NCI-H748 (cell line): ENCODE data around the gene ADARB2.
A peak's percentile ranks its signal among the peaks of the same experiment; 100 is the strongest.

Source experiments
- DNase-seq: peaks from one replicate; lab custom pipeline; 2025; ENCODE audit not compliant: unreplicated experiment; lab: John Stamatoyannopoulos, UW

The ADARB2 gene

DNA sequence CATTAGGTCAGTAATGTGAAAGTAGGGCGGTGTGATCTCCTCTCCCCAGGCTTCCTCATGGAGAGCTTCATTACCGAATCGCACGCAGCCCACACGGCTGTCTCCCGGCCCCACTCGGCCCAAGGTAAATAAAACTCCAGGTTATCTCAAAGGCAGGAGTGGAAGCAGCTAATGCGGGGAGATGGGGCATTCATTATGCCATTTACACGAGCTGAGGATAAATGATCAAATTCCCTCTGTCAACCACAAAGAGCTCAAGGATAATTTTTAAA lies 93.5 kb downstream of the ADARB2 start:
- no peak for DNase-seq

DNA sequence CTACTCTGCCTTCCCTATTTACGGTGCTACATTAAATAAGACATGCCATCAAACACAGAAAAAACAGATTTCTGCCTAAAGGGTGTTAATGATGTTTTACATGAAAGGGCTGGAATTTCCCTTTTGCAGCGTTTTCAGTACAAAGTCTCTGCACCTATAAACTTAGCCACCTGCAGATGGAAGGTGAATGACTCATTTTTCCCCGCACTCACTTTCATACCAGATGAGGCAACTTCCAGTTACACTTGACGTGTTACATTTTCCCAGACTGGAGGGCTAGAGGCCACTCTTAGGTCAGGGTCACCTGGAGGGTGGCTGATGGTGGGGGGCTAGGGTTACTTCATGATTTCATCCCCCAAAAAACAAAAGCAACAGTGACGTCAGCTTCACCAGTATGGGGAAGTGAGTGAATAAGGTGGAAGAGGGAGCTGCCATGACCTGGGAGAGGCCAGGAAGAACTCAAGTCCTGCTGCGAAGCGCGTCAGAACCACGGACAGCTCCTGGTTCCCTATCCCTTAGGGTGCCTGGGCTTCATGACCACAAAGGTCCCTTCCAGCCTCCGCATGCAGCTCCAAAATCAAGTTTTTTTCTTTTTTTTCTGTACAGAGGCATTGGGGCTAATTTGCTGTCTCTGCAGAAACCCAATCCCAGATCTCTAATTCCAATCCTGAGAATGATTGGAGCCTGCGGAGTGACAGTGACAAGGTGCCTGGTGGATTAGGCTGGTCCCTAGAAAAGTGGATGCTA lies 94.0 kb downstream of the ADARB2 start:
- no peak for DNase-seq

DNA sequence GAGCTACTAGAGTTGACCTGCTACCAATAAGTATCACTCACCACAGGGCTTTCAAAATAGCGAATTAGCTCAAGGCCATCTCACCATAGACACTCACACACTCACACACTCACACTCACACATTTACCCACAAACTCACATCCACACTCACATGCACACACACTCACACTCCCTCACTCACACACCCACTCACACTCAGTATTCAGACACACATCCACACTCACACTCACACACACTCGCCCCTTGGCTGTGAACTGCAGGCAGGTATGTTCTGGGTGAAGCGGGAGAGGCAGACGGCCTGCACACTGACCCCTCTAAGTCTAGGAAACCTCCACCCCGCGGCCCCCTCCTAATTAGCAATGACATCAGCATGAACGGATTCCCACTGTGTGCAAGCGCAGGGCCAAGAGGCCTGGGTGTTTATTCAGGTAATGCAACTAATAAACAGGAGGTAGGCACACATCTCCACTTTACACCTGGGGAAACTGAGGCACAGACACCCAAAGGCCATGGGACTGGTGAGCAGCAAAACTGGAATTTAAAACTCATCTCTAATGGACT lies 94.6 kb downstream of the ADARB2 start:
- DNase-seq: no peak

- DNase-seq: no peak
Measured at GRCh38 chr10:1641402-1641801, 95.9 kb downstream of the ADARB2 start.

GRCh38 chr10:1638889-1639419 lies 98.4 kb downstream of the ADARB2 start:
- DNase-seq: peak; percentile 58

GRCh38 chr10:1635340-1635739 lies 102.0 kb downstream of the ADARB2 start:
- DNase-seq: no peak

GRCh38 chr10:1634239-1634638 lies 103.1 kb downstream of the ADARB2 start:
- DNase-seq: no peak

- DNase-seq: no peak
Measured at GRCh38 chr10:1633783-1634182, 103.5 kb downstream of the ADARB2 start.

DNA sequence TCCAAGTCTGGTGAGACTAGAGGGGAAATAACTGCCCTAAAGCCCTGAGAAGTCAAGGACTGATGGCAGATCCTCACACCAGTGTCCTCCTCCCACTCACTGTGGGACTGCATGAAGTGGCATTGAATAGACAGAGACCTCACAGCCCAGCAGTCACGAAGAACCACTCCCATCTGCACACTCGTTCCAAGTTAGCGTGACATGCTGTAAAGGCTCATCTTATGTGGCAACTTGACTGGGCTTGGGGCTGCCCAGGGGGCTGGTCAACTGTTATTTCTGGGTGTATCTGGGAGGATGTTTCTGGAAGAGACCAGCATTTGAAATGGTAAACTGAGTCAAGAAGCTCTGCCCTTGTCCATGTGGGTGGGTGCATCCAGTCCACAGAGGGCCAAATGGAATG lies 104.7 kb downstream of the ADARB2 start:
- DNase-seq: no peak

DNA sequence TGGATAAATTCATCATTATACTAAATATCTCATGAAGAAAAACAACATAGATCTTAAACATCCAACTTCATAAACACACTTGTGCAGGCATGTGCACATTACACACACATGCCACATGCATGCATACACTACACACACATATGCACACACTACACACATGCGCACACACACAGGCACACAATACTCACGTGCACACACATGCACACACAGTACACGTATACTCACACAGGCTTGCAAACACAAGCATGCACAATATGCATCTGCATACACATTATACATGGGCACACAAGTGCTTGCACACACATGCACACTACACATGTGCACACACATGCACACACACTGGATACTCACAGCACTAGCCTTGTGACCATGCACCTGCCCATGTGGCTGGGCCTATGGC lies 105.2 kb downstream of the ADARB2 start:
- DNase-seq: no peak

DNA sequence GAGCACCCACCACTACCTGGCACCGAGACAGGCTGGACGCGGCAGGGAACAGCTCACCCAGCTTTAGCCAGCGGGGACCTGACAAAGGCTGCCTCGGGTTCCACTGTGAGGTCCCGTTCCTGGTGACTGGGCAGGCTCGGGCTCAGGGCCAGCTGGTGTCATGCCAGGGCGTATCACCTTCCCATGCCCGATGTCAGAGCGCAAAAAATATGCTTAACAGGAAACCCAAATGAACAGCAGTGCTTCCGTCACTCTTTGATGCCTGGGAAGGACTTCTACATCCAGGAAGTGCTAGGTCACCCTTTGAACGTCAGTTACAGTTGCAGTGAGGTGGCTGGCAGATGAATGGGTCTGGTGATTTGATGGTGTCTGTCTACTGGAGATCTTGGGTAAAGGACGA lies 106.0 kb downstream of the ADARB2 start:
- DNase-seq: no peak

GRCh38 chr10:1630304-1630703 lies 107.0 kb downstream of the ADARB2 start:
- no peak for DNase-seq

- no peak for DNase-seq
Measured at GRCh38 chr10:1629326-1630198, 107.8 kb downstream of the ADARB2 start.

- no peak for DNase-seq
Measured at GRCh38 chr10:1628757-1629156, 108.6 kb downstream of the ADARB2 start.

DNA sequence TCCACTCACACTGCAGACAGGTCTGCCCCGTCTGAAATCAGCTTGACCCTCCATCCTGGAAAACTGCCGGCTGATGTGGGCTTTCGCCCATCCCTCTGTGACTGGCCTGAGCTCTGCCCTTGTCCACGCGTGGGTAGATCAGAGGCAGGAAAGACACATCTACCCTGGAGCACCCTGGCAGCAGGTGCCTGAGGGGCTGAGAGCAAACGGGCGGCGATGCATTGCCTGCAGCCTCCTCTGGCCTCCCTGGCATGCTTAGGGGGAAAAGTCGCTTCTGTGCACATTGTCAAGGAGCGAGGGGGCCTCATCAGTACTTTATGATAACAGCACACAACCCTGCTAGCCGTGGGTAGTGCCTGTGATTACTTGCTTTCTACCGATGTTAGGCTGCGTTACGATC lies 109.4 kb downstream of the ADARB2 start:
- no peak for DNase-seq

- DNase-seq: no peak
Measured at GRCh38 chr10:1626835-1627234, 110.5 kb downstream of the ADARB2 start.

- DNase-seq: no peak
Measured at GRCh38 chr10:1626410-1626809, 110.9 kb downstream of the ADARB2 start.

- DNase-seq: no peak
Measured at GRCh38 chr10:1625731-1626130, 111.6 kb downstream of the ADARB2 start.

DNA sequence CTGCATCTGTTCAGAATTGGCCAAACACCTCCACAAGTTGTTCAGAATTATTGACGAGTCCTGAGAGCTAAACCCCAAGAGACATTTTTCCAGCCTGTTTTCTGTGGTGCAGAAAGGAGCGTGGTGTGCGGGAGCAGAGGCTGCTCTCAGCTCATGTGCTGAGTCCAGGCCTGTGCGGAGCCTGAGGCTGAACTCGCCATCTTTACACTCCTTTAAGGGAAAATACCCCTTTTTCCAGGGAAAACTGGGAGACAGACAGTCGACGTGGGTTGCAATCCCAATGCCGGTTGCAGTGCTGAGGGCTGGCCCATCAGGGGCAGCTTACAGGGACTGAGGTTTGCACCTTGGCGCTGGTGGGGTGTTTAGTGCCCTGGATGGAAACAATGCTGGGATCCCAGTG lies 112.2 kb downstream of the ADARB2 start:
- DNase-seq: no peak

GRCh38 chr10:1624240-1624639 lies 113.1 kb downstream of the ADARB2 start:
- DNase-seq: no peak

DNA sequence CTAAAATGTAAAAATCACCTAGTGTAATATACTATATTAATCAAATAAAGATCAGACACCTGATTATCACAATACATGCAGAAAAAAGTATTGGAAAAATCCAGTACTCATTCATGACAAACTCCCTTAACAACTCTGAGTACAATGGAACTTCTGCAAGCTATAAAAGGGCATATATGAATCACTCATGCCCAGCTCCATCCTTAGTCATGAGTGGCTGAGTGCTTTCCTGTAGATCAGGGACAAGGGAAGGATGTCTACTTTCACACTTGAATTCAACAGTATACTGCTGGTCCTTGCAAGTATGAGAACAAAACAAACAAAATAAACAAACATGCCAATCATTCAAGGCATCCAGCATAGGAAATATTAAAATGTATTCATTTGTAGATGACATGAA lies 116.5 kb downstream of the ADARB2 start:
- DNase-seq: no peak
